ENCODE measurements around the gene LRTM2.
"Not testable (repeated sequence)": the region's sequence is repeated elsewhere in the genome, so short reads cannot be mapped to it uniquely, and the experiment has no call there.

The LRTM2 gene

DNA sequence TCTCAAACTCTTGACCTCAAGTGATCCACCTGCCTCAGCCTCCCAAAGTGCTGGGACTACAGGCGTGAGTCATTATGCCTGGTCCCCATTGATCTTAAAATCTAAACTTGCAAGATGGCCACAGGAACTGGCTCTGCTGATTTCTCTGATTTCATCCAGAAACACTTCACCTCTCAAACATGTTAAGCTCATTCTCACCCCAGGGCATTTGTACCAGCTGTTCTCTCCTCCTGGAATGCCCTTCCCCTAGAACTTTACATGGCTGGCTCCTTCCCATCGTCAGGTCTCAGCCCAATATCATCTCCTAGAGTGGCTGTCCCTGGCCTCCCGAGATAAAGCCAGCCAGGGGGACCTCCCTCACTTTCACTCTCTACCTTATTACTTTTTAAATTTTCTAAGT, 5.3 kb upstream of the LRTM2 start:
- TF ChIP-seq, protein P1, sequence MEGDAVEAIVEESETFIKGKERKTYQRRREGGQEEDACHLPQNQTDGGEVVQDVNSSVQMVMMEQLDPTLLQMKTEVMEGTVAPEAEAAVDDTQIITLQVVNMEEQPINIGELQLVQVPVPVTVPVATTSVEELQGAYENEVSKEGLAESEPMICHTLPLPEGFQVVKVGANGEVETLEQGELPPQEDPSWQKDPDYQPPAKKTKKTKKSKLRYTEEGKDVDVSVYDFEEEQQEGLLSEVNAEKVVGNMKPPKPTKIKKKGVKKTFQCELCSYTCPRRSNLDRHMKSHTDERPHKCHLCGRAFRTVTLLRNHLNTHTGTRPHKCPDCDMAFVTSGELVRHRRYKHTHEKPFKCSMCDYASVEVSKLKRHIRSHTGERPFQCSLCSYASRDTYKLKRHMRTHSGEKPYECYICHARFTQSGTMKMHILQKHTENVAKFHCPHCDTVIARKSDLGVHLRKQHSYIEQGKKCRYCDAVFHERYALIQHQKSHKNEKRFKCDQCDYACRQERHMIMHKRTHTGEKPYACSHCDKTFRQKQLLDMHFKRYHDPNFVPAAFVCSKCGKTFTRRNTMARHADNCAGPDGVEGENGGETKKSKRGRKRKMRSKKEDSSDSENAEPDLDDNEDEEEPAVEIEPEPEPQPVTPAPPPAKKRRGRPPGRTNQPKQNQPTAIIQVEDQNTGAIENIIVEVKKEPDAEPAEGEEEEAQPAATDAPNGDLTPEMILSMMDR (IDR thresholded peaks at IDR 0.05; ENCODE audit: borderline replicate concordance, control extremely low read depth, extremely low read depth, insufficient read depth, missing control alignments), result no peak
- DNase-seq (ENCODE audit: low spot score), result no peak
- in situ Hi-C loops (cut with MboI; ENCODE audit: low sequenced_read_pairs, unreplicated experiment), result loop anchor here (25.0 kb wide), 1 partner anchor 222 kb away; no protein-coding TSS in a partner anchor

DNA sequence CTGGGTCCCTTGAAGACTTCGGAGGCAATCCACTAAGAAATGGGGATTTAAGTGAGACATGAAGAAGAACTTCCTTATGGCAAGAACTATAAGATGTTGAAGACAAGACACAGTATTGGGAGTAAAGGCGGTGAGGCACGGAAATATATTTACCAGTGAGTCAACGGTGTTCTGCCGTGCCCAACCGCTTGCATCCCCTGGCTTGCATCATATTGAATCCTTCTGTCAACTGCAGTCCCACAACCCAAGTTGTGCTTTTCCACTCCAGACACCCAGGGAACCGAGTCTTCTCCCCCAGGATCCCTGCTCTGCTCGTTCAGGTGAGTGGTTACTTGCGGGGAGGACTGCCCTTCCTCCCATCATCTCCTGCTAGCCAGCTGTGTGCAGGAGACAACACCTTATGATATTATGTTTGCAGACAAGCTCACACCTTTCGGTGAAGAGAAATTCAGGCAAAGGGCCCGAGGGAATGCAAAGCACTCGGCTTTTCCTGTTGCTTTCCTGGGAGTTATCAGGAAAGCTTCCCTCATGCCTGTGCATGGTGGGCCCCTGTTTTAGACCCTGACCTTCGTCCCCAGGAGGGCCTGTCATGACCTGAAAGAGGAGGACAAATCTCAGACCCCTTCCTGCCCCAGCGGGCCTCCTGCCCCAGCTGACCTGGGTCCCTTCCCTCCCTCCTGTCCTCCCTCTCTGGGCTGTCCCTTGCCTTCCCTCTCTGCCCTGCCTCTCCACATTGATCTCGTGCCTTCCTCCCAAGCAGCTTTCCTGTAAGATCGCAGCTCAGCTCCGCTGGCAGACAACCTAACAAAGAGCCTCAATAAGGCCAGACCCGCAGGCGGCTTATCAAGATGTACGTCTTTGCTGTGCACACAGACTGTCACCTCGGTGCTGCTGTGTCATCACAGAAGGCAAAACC, 4.3 kb upstream of the LRTM2 start:
- TF ChIP-seq, protein P1 (IDR thresholded peaks at IDR 0.05; ENCODE audit: borderline replicate concordance, control extremely low read depth, extremely low read depth, insufficient read depth, missing control alignments), result no peak
- DNase-seq (ENCODE audit: low spot score), result no peak
- in situ Hi-C loops (cut with MboI; ENCODE audit: low sequenced_read_pairs, unreplicated experiment), result loop anchor here (25.0 kb wide), 1 partner anchor 221 kb away; no protein-coding TSS in a partner anchor

DNA sequence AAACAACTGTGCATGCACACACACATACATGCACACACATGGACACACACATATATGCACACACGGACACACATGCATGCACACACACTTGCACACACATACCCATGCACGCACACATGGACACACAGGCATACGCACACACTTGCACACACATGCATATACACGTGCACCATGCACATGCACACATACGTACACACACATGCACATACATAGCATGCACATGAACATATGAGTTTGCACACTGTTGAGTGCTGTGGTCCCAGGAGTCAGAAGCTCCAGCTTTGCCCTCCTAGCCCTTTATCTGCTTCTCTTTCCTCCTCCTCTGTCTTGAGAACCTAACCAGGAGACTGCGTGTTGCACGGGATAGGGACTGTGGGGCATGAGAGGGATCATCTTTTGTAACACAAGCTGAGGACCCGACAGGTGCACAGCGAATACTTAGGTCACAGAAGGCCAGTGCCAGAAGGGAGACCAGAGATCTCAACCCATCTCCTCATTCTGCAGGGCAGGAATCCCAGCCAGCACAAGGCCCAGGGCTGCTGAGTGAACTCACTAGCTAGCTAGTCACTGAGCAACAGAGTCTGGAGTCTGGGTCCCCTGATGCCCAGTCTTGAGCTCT, 3.5 kb upstream of the LRTM2 start:
- in situ Hi-C loops (cut with MboI; ENCODE audit: low sequenced_read_pairs, unreplicated experiment), result loop anchor here (25.0 kb wide), 1 partner anchor 220 kb away; no protein-coding TSS in a partner anchor
- no peak for DNase-seq (ENCODE audit: low spot score)
- TF ChIP-seq, protein P1 (IDR thresholded peaks at IDR 0.05; ENCODE audit: borderline replicate concordance, control extremely low read depth, extremely low read depth, insufficient read depth, missing control alignments), result no peak

DNA sequence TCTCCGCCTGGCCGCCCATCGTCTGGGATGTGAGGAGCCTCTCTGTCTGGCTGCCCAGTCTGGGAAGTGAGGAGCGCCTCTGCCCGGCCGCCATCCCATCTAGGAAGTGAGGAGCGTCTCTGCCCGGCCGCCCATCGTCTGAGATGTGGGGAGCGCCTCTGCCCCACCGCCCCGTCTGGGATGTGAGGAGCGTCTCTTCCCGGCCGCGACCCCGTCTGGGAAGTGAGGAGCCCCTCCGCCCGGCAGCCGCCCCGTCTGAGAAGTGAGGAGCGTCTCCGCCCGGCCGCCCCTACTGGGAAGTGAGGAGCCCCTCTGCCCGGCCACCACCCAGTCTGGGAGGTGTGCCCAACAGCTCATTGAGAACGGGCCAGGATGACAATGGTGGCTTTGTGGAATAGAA, 2.4 kb upstream of the LRTM2 start:
- in situ Hi-C loops (cut with MboI; ENCODE audit: low sequenced_read_pairs, unreplicated experiment), result loop anchor here (25.0 kb wide), 1 partner anchor 219 kb away; no protein-coding TSS in a partner anchor
- DNase-seq (ENCODE audit: low spot score), result not testable (repeated sequence)

DNA sequence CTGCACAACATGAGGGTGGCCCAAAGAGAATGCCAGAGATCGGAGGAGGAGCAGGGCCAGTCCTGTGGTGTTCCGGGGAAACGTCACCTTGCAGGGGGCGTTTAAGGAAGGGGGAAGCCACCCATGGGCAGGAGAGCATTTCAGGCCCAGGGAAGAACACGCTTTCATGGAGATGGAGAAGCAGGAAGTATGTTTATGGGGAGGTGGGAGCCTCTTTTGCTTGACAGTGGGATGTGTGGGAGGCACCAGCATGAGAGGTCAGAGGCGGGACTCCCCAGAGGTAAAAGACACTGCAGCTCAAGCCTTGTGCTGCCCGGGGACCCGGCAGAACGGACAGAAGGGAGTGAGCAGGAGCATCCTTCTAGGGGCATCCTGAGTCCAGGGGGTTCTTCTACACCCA, 1.3 kb upstream of the LRTM2 start:
- TF ChIP-seq, protein P1 (IDR thresholded peaks at IDR 0.05; ENCODE audit: borderline replicate concordance, control extremely low read depth, extremely low read depth, insufficient read depth, missing control alignments), result no peak
- no peak for DNase-seq (ENCODE audit: low spot score)
- in situ Hi-C loops (cut with MboI; ENCODE audit: low sequenced_read_pairs, unreplicated experiment), result loop anchor here (25.0 kb wide), 1 partner anchor 218 kb away; no protein-coding TSS in a partner anchor

DNA sequence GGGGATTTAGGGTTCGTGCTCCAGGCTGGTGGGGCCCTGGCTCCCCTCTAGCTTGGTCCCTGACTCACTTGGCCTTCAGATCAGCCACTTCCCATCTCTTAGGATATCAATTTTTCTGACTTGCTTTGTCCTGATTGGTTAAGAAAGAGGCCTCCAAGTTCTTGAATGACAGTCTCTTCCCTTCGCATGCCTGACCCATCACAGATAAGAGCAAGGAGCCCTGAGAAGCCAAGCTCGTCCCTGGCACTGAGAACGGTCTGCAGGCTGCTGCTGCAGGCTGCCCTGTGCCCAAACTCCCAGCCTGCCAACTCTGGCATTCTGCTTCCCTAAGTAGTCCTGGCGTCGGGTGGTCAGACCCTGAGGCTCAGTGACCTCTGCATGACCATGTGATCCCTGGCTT, 794 bp upstream of the LRTM2 start:
- DNase-seq (ENCODE audit: low spot score), result no peak
- TF ChIP-seq, protein P1 (IDR thresholded peaks at IDR 0.05; ENCODE audit: borderline replicate concordance, control extremely low read depth, extremely low read depth, insufficient read depth, missing control alignments), result no peak
- in situ Hi-C loops (cut with MboI; ENCODE audit: low sequenced_read_pairs, unreplicated experiment), result loop anchor here (25.0 kb wide), 1 partner anchor 218 kb away; no protein-coding TSS in a partner anchor
